IMR-90 (cell line): Measurements from ENCODE around the gene BLVRA. TPM values are rescaled to one million over a fixed set of nuclear protein-coding genes. Genes with fewer than 3 reads are reported as not detected.

Experiments
- ATAC-seq: fragments of 200-7000 bp; cut with Tn5 transposase; 2 replicates; pipeline ENCODE4 v1.9.1; 2020; ENCODE audit warnings: low read depth, mild to moderate bottlenecking, moderate library complexity
- BruUV-seq: library from RNA; stranded (reverse); fragments of 400-500 nt; replicated peaks from 2 replicates; lab custom pipeline; 2021; lab: Mats Ljungman, UMichigan
- CTCF ChIA-PET: fragments of 300-600 bp; formaldehyde crosslinking; extraction: SDS; loops from one replicate; lab custom pipeline; 2021; ENCODE audit warnings: antibody characterized with exemption; lab: Yijun Ruan, JAX
- POLR2A ChIA-PET: fragments of 300-600 bp; sonication (Branson Sonifier 250); formaldehyde crosslinking; loops from one replicate; lab custom pipeline; 2022; ENCODE audit warnings: antibody characterized with exemption; ENCODE audit not compliant: unreplicated experiment; lab: Charles Lee
- DNase-seq: peaks from one replicate; pipeline ENCODE4 v3.0.0; 2013
- H2AFZ ChIP-seq: replicated peaks from 2 replicates; pipeline ENCODE3; 2013; ENCODE audit warnings: low read length, mild to moderate bottlenecking; ENCODE audit not compliant: poor library complexity
- H2AK5ac ChIP-seq: 2 replicates; pipeline ENCODE4 v1.6.1; 2013; ENCODE audit warnings: low read depth, low read length, inconsistent platforms
- H2AK9ac ChIP-seq: replicated peaks from 2 replicates; pipeline ENCODE3; 2013; ENCODE audit warnings: mild to moderate bottlenecking, low read depth, low read length, moderate library complexity; ENCODE audit not compliant: poor library complexity
- H2BK120ac ChIP-seq: 2 replicates; pipeline ENCODE4 v1.6.1; 2013; ENCODE audit warnings: low read depth, low read length, inconsistent platforms
- H2BK15ac ChIP-seq: 3 replicates; pipeline ENCODE4 v1.6.1; 2013; ENCODE audit warnings: low read depth, low read length, inconsistent platforms
- H2BK20ac ChIP-seq: 2 replicates; pipeline ENCODE4 v1.6.1; 2013; ENCODE audit warnings: low read depth, mild to moderate bottlenecking, inconsistent platforms, low read length, moderate library complexity
- H2BK5ac ChIP-seq: 2 replicates; pipeline ENCODE4 v1.6.1; 2013; ENCODE audit warnings: mild to moderate bottlenecking, low read depth, low read length, inconsistent platforms; ENCODE audit not compliant: poor library complexity, severe bottlenecking
- H3K14ac ChIP-seq: replicated peaks from 2 replicates; pipeline ENCODE4 v1.6.1; 2013; ENCODE audit warnings: low read depth, low read length, inconsistent platforms
- H3K18ac ChIP-seq: 2 replicates; pipeline ENCODE4 v1.6.1; 2013; ENCODE audit warnings: low read depth, low read length, control low read depth
- H3K23ac ChIP-seq: 2 replicates; pipeline ENCODE4 v1.6.1; 2013; ENCODE audit warnings: low read depth, low read length, inconsistent platforms
- H3K27ac ChIP-seq: 2 replicates; pipeline ENCODE4 v1.5.1; 2013; ENCODE audit warnings: mild to moderate bottlenecking, control low read depth, low read length; ENCODE audit not compliant: insufficient read depth
- H3K27me3 ChIP-seq: 2 replicates; pipeline ENCODE4 v1.6.1; 2013; ENCODE audit warnings: low read length; ENCODE audit not compliant: control insufficient read depth, insufficient read depth
- H3K36me3 ChIP-seq: 2 replicates; pipeline ENCODE4 v1.6.1; 2013; ENCODE audit warnings: low read length, mixed read lengths; ENCODE audit not compliant: control insufficient read depth, insufficient read depth
- H3K4ac ChIP-seq: 2 replicates; pipeline ENCODE4 v1.6.1; 2013; ENCODE audit warnings: low read depth, low read length, inconsistent platforms
- H3K4me1 ChIP-seq: 2 replicates; pipeline ENCODE4 v1.6.1; 2013; ENCODE audit warnings: low read length, mixed read lengths; ENCODE audit not compliant: control insufficient read depth, insufficient read depth
- H3K4me2 ChIP-seq: 2 replicates; pipeline ENCODE4 v1.6.1; 2013; ENCODE audit warnings: low read depth, mild to moderate bottlenecking, control low read depth, low read length, moderate library complexity
- H3K4me3 ChIP-seq: 2 replicates; pipeline ENCODE4 v1.5.1; 2013; ENCODE audit warnings: low read depth, mild to moderate bottlenecking, control low read depth, low read length, moderate library complexity; ENCODE audit not compliant: insufficient read depth
- H3K56ac ChIP-seq: 2 replicates; pipeline ENCODE4 v1.6.1; 2013; ENCODE audit warnings: low read length, inconsistent platforms; ENCODE audit not compliant: insufficient read depth; ENCODE audit errors: extremely low read depth
- H3K79me1 ChIP-seq, 2 experiments: 2 replicates each; pipeline ENCODE4 v1.6.1; 2013; ENCODE audit warnings: low read length in 2 of 2, inconsistent platforms in 1 of 2, low read depth in 1 of 2
- H3K9ac ChIP-seq: 2 replicates; pipeline ENCODE4 v1.6.1; 2013; ENCODE audit warnings: low read depth, low read length, control low read depth
- H3K9me1 ChIP-seq: 2 replicates; pipeline ENCODE4 v1.6.1; 2013; ENCODE audit warnings: low read length, inconsistent platforms; ENCODE audit not compliant: insufficient read depth
- H3K9me3 ChIP-seq: 2 replicates; pipeline ENCODE4 v1.6.1; 2013; ENCODE audit warnings: low read length; ENCODE audit not compliant: control insufficient read depth, insufficient read depth
- H4K20me1 ChIP-seq: 2 replicates; pipeline ENCODE4 v1.6.1; 2013; ENCODE audit warnings: low read length, inconsistent platforms; ENCODE audit not compliant: insufficient read depth
- H4K5ac ChIP-seq: 2 replicates; pipeline ENCODE4 v1.6.1; 2013; ENCODE audit warnings: mild to moderate bottlenecking, low read depth, low read length, control low read depth
- H4K8ac ChIP-seq, 2 experiments: 2 replicates each; pipeline ENCODE4 v1.6.1; 2013; ENCODE audit warnings: low read depth in 2 of 2, low read length in 2 of 2, control low read depth in 1 of 2, inconsistent platforms in 1 of 2
- H4K91ac ChIP-seq: 2 replicates; pipeline ENCODE4 v1.6.1; 2013; ENCODE audit warnings: low read depth, low read length, inconsistent platforms; ENCODE audit not compliant: insufficient read depth
- BHLHE40 ChIP-seq: fragments of 150-350 bp; IDR thresholded peaks from 2 replicates; pipeline ENCODE4 v1.6.1; 2016; ENCODE audit warnings: mild to moderate bottlenecking, low read depth, low read length
- CEBPB ChIP-seq: IDR thresholded peaks from 2 replicates; pipeline ENCODE4 v1.6.1; 2012; ENCODE audit warnings: low read depth, low read length, improper control_type of control experiment
- CHD1 ChIP-seq: IDR thresholded peaks from 2 replicates; pipeline ENCODE4 v1.6.1; 2012; ENCODE audit warnings: low read depth, low read length, improper control_type of control experiment
- FOS ChIP-seq: fragments of 150-350 bp; IDR thresholded peaks from 2 replicates; pipeline ENCODE4 v1.6.1; 2016; ENCODE audit warnings: low read depth, low read length
- MAFK ChIP-seq: IDR thresholded peaks from 2 replicates; pipeline ENCODE4 v1.6.1; 2012; ENCODE audit warnings: low read depth, low read length, improper control_type of control experiment
- MAZ ChIP-seq: IDR thresholded peaks from 2 replicates; pipeline ENCODE4 v1.6.1; 2012; ENCODE audit warnings: low read depth, mild to moderate bottlenecking, low read length, improper control_type of control experiment, moderate library complexity, borderline replicate concordance
- MXI1 ChIP-seq: IDR thresholded peaks from 2 replicates; pipeline ENCODE4 v1.6.1; 2012; ENCODE audit warnings: low read depth, mild to moderate bottlenecking, low read length, moderate library complexity, borderline replicate concordance
- NFE2L2 ChIP-seq: fragments of 150-350 bp; IDR thresholded peaks from 2 replicates; pipeline ENCODE4 v1.6.1; 2016; ENCODE audit warnings: low read depth, mild to moderate bottlenecking, low read length
- POLR2A ChIP-seq: IDR thresholded peaks from 2 replicates; pipeline ENCODE4 v1.6.1; 2012; ENCODE audit warnings: mild to moderate bottlenecking, low read depth, low read length
- RAD21 ChIP-seq: IDR thresholded peaks from 2 replicates; pipeline ENCODE4 v1.6.1; 2012; ENCODE audit warnings: low read length, improper control_type of control experiment
- RCOR1 ChIP-seq: IDR thresholded peaks from 2 replicates; pipeline ENCODE4 v1.6.1; 2012; ENCODE audit warnings: mild to moderate bottlenecking, low read length, improper control_type of control experiment; ENCODE audit not compliant: insufficient replicate concordance
- RFX5 ChIP-seq: IDR thresholded peaks from 2 replicates; pipeline ENCODE4 v1.8.0; 2012; ENCODE audit warnings: low read depth, mild to moderate bottlenecking, low read length, moderate library complexity
- SMC3 ChIP-seq: fragments of 150-350 bp; IDR thresholded peaks from 2 replicates; pipeline ENCODE4 v1.6.1; 2016; ENCODE audit warnings: low read depth, mild to moderate bottlenecking, antibody characterized with exemption, low read length, moderate library complexity
- WGBS, 2 experiments: methylation state at CpG; one replicate each; pipeline versions ENCODE4 v1.1.5 to v1.1.7; 2013; ENCODE audit warnings: missing lambda C conversion rate in 2 of 2; ENCODE audit not compliant: insufficient read length in 1 of 2; ENCODE audit errors: extremely low coverage in 2 of 2; 5-methylcytosine and 5-hydroxymethylcytosine counted together
- dilution Hi-C: fragments of 300-500 bp; cut with HindIII; formaldehyde crosslinking; loops from one replicate; pipeline ENCODE4 v1.14.3; 2018; ENCODE audit warnings: low sequenced_read_pairs; ENCODE audit not compliant: unreplicated experiment
- in situ Hi-C: fragments of 300-500 bp; cut with MboI; formaldehyde crosslinking; loops from 3 replicates; pipeline ENCODE4 v1.14.3; 2019; ENCODE audit warnings: low sequenced_read_pairs, inconsistent platforms, mixed read lengths
- intact Hi-C: fragments of 100-400 bp; cut with micrococcal nuclease; formaldehyde crosslinking; loops from 2 replicates; pipeline ENCODE4 v1.10.0; 2022
- polyA plus RNA-seq, 3 experiments: library from polyadenylated mRNA; depleted of rRNA; stranded (reverse); fragments of >200 nt; gene quantifications; 2 replicates each; pipeline ENCODE4 v1.2.3, GENCODE V29; 2012; ENCODE audit warnings: low replicate concordance in 1 of 3
- total RNA-seq: library from RNA; depleted of rRNA; stranded (reverse); fragments of >200 nt; gene quantifications from 2 replicates; pipeline ENCODE4 v1.2.3, GENCODE V29; 2012
- TF ChIP-seq, protein P1 (sequence below): fragments of 150-350 bp; IDR thresholded peaks from 2 replicates; pipeline ENCODE4 v1.6.1; 2016; ENCODE audit warnings: low read depth, mild to moderate bottlenecking, low read length, moderate library complexity, borderline replicate concordance
- TF ChIP-seq, protein P2 (sequence below): fragments of 150-350 bp; IDR thresholded peaks from 2 replicates; pipeline ENCODE4 v1.6.1; 2017; ENCODE audit warnings: mild to moderate bottlenecking, antibody characterized with exemption, low read length, low read depth
- TF ChIP-seq, protein P3 (sequence below): conservative IDR thresholded peaks from 2 replicates; pipeline ENCODE4 v1.5.1; 2012; ENCODE audit warnings: mild to moderate bottlenecking, low read depth, low read length, improper control_type of control experiment

Gene BLVRA
- total and polyA plus RNA-seq, 2 of the 4 experiments (the other 2 are of a cell fraction) = 32.3 to 47.1 TPM

DNA sequence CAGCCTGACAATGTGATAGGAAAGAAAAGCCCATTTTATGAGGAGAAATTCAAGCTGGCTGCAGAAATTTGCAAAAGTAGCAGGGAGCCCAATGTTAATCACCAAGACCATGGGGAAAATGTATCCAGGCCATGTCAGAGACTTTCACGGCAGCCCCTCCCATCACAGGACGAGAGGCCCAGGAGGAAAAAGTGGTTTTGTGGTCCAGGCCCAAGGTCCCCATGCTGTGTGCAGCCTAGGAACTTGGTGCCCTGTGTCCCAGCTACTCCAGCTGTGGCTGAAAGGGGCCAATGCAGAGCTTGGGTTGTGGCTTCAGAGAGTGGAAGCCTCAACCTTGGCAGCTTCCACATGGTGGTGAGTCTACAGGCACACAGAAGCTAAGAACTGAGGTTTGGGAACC, 41.9 kb upstream of the BLVRA start:
- DNase-seq (no peak), ATAC-seq (no peak)
- Histone ChIP-seq H3K9ac (no peak overlapping the region), H2BK20ac (no peak overlapping the region), H3K4me3 (no peak overlapping the region), H2AK5ac (no peak overlapping the region), H3K36me3 (no peaks in the 10 kb centered on the region), H3K27ac (no peak overlapping the region), H2AFZ (no peak overlapping the region), H4K20me1 (peaks cover 5% of the 10 kb centered on the region; the same call in 1 of the 2 replicates), H2BK15ac (no peak overlapping the region), H3K56ac (no peak overlapping the region), H2BK120ac (no peak overlapping the region), H3K4ac (no peak overlapping the region), H4K5ac (no peak overlapping the region), H3K4me2 (no peak overlapping the region), H3K27me3 (no peaks in the 10 kb centered on the region), H2AK9ac (no peak overlapping the region), H4K8ac (no peak overlapping the region), H3K9me1 (no peaks in the 10 kb centered on the region), H3K4me1 (peaks cover 2% of the 10 kb centered on the region; the same call in 1 of the 2 replicates), H3K9me3 (no peaks in the 10 kb centered on the region), H3K79me1 (peaks cover 13 to 28% of the 10 kb centered on the region in 2 experiments), H3K23ac (no peak overlapping the region), H4K91ac (no peak overlapping the region), H3K18ac (no peak overlapping the region), H3K14ac (no peak overlapping the region), H2BK5ac (no peak overlapping the region)
- dilution Hi-C loops = no loop called here
- POLR2A ChIA-PET = no interaction called here
- no CpG with 5 or more reads among the region's 2 CpGs for WGBS, 2 experiments
- no peak for TF ChIP-seq RCOR1
- TF ChIP-seq MAZ = no peak
- TF ChIP-seq RFX5 = no peak
- no peak for TF ChIP-seq CEBPB
- TF ChIP-seq, protein P1, sequence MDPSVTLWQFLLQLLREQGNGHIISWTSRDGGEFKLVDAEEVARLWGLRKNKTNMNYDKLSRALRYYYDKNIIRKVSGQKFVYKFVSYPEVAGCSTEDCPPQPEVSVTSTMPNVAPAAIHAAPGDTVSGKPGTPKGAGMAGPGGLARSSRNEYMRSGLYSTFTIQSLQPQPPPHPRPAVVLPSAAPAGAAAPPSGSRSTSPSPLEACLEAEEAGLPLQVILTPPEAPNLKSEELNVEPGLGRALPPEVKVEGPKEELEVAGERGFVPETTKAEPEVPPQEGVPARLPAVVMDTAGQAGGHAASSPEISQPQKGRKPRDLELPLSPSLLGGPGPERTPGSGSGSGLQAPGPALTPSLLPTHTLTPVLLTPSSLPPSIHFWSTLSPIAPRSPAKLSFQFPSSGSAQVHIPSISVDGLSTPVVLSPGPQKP = no peak
- TF ChIP-seq CHD1 = no peak
- no peak for TF ChIP-seq MAFK
- TF ChIP-seq, protein P2, sequence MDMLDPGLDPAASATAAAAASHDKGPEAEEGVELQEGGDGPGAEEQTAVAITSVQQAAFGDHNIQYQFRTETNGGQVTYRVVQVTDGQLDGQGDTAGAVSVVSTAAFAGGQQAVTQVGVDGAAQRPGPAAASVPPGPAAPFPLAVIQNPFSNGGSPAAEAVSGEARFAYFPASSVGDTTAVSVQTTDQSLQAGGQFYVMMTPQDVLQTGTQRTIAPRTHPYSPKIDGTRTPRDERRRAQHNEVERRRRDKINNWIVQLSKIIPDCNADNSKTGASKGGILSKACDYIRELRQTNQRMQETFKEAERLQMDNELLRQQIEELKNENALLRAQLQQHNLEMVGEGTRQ = no peak
- TF ChIP-seq, protein P3, sequence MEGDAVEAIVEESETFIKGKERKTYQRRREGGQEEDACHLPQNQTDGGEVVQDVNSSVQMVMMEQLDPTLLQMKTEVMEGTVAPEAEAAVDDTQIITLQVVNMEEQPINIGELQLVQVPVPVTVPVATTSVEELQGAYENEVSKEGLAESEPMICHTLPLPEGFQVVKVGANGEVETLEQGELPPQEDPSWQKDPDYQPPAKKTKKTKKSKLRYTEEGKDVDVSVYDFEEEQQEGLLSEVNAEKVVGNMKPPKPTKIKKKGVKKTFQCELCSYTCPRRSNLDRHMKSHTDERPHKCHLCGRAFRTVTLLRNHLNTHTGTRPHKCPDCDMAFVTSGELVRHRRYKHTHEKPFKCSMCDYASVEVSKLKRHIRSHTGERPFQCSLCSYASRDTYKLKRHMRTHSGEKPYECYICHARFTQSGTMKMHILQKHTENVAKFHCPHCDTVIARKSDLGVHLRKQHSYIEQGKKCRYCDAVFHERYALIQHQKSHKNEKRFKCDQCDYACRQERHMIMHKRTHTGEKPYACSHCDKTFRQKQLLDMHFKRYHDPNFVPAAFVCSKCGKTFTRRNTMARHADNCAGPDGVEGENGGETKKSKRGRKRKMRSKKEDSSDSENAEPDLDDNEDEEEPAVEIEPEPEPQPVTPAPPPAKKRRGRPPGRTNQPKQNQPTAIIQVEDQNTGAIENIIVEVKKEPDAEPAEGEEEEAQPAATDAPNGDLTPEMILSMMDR = no peak
- TF ChIP-seq POLR2A = no peak
- no peak for TF ChIP-seq BHLHE40
- TF ChIP-seq SMC3 = no peak
- TF ChIP-seq NFE2L2 = no peak
- no peak for TF ChIP-seq MXI1
- no peak for TF ChIP-seq RAD21
- TF ChIP-seq FOS = no peak
- in situ Hi-C loops = loop anchor here (25.0 kb wide), 1 partner anchor 454 kb away; no protein-coding TSS in a partner anchor
- CTCF ChIA-PET = interaction anchor here (0.6 to 0.7 kb wide), 2 partner anchors 134 to 1949 kb away, joined by 3 read pairs; no protein-coding TSS in a partner anchor
- BruUV-seq = no TSS peak
- intact Hi-C loops = no loop called here
